ENCODE results near the gene BDKRB2.

Gene BDKRB2

DNA sequence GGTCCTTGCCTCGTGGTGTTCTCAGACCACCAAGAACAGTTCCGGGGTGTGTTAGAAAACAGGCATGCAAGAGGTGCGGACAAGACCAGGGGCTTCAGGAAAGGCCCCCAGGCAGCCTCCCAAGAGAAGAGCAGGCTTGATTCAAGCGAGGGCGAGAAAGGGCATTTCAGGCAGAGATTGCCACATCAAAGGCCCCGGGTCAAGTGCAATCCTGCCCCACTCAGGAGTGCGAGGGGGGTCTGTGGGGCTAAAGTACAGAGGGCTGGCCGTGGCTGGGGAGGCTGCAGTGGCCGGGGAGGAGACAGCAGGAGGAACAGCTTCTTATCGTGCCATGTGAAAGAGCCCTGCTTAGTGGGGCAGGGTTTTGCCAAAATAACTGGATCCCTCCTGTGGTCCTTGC is 2.7 kb upstream of the BDKRB2 start:
- Histone ChIP-seq H3K9me3 (ENCODE audit: insufficient read depth, low read depth, low read length) (no peaks in the 10 kb centered on the region; the same call in 1 of the 2 replicates), H3F3A (ENCODE audit: low read depth) (no peaks in the 10 kb centered on the region), H3K4me3 (ENCODE audit: low read length, poor library complexity, severe bottlenecking) (no peak overlapping the region), H3K4me2 (ENCODE audit: low read depth, low read length, poor library complexity, severe bottlenecking) (no peak overlapping the region), H2AFZ (ENCODE audit: low read length) (no peak overlapping the region), H4K20me1 (ENCODE audit: insufficient read depth, low read length, poor library complexity, severe bottlenecking) (no peaks in the 10 kb centered on the region), H3K4me1 (ENCODE audit: insufficient read depth, low read length, poor library complexity, severe bottlenecking) (no peaks in the 10 kb centered on the region), H3K36me3 (ENCODE audit: insufficient read depth, low read length) (no peaks in the 10 kb centered on the region), H3K27me3 (ENCODE audit: insufficient read depth, low read length, poor library complexity, severe bottlenecking) (no peaks in the 10 kb centered on the region), H3K9me2 (replicated peaks; ENCODE audit: low read depth, low read length) (no peaks in the 10 kb centered on the region), H3K9ac (ENCODE audit: low read depth, low read length, poor library complexity, severe bottlenecking) (no peak overlapping the region), H3K79me2 (ENCODE audit: insufficient read depth, low read length) (no peaks in the 10 kb centered on the region)
- TF ChIP-seq, protein P1, sequence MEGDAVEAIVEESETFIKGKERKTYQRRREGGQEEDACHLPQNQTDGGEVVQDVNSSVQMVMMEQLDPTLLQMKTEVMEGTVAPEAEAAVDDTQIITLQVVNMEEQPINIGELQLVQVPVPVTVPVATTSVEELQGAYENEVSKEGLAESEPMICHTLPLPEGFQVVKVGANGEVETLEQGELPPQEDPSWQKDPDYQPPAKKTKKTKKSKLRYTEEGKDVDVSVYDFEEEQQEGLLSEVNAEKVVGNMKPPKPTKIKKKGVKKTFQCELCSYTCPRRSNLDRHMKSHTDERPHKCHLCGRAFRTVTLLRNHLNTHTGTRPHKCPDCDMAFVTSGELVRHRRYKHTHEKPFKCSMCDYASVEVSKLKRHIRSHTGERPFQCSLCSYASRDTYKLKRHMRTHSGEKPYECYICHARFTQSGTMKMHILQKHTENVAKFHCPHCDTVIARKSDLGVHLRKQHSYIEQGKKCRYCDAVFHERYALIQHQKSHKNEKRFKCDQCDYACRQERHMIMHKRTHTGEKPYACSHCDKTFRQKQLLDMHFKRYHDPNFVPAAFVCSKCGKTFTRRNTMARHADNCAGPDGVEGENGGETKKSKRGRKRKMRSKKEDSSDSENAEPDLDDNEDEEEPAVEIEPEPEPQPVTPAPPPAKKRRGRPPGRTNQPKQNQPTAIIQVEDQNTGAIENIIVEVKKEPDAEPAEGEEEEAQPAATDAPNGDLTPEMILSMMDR (conservative IDR thresholded peaks at IDR 0.05; ENCODE audit: low read length), result no peak
- no peak for TF ChIP-seq EZH2phosphoT487 (IDR thresholded peaks at IDR 0.05; ENCODE audit: borderline replicate concordance)

DNA sequence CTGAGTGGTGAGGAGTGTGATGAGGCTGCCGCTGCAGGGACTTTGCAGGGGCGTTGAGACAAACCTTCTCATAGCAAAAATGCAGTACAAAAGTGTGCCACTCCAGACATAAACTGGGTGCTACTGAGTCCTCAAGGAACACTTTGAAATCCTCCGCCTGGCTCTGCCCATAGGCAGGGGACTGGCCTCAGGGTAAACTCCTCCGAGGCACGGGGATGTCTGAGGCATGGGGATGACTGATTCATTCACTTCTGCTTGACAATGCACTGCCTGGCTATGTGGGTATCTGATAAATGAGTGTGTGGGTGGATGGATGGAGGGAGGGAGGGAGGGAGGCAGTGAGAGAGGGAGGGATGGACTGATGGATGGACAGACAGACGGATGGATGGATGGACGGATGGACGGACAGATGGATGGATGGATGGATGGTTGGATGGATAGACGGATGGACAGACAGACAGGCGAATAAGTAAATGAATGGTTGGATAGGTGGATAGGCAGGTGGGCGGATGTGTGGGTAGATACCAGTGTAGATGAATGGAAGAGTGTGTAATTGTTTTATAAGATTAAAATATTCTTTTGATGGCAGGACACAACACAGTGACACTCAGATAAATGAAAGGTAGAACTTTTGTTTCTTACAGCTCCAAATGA is 2.1 kb upstream of the BDKRB2 start:
- H2AFZ ChIP-seq (ENCODE audit: low read length), result no peak overlapping the region
- no peaks in the 10 kb centered on the region for H3K9me2 ChIP-seq (replicated peaks; ENCODE audit: low read depth, low read length)
- H3K9ac ChIP-seq (ENCODE audit: low read depth, low read length, poor library complexity, severe bottlenecking), result no peak overlapping the region
- no peak for TF ChIP-seq EZH2phosphoT487 (IDR thresholded peaks at IDR 0.05; ENCODE audit: borderline replicate concordance)
- TF ChIP-seq, protein P1 (conservative IDR thresholded peaks at IDR 0.05; ENCODE audit: low read length), result no peak
- no peaks in the 10 kb centered on the region for H3F3A ChIP-seq (ENCODE audit: low read depth)
- H3K4me2 ChIP-seq (ENCODE audit: low read depth, low read length, poor library complexity, severe bottlenecking), result no peak overlapping the region
- H3K9me3 ChIP-seq (ENCODE audit: insufficient read depth, low read depth, low read length), result no peaks in the 10 kb centered on the region; the same call in 1 of the 2 replicates
- no peaks in the 10 kb centered on the region for H4K20me1 ChIP-seq (ENCODE audit: insufficient read depth, low read length, poor library complexity, severe bottlenecking)
- H3K79me2 ChIP-seq (ENCODE audit: insufficient read depth, low read length), result no peaks in the 10 kb centered on the region
- H3K4me1 ChIP-seq (ENCODE audit: insufficient read depth, low read length, poor library complexity, severe bottlenecking), result no peaks in the 10 kb centered on the region
- no peak overlapping the region for H3K4me3 ChIP-seq (ENCODE audit: low read length, poor library complexity, severe bottlenecking)
- no peaks in the 10 kb centered on the region for H3K36me3 ChIP-seq (ENCODE audit: insufficient read depth, low read length)
- H3K27me3 ChIP-seq (ENCODE audit: insufficient read depth, low read length, poor library complexity, severe bottlenecking), result no peaks in the 10 kb centered on the region

DNA sequence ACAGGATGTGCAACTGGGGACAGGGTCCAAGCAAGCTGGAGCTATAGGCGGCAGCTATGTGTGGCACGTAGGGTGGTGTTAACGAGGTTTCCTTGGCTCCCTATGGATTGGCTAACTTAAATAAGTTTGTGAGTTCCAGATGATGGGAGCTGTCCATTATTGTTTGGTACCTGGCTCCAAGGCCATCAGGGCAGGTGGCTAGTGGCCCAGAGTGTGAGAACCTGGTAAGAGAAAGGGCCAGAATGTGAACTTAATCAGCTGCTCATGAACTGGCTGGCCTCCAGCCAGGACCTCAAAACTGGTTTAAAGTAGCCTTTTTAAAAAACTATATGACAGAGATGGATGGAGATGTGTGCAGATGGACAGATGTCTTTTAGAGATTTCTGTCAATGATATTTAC is 1.5 kb upstream of the BDKRB2 start:
- H3K79me2 ChIP-seq (ENCODE audit: insufficient read depth, low read length), result no peaks in the 10 kb centered on the region
- H3K9me2 ChIP-seq (replicated peaks; ENCODE audit: low read depth, low read length), result no peaks in the 10 kb centered on the region
- H3K36me3 ChIP-seq (ENCODE audit: insufficient read depth, low read length), result no peaks in the 10 kb centered on the region
- H2AFZ ChIP-seq (ENCODE audit: low read length), result no peak overlapping the region
- H3K4me2 ChIP-seq (ENCODE audit: low read depth, low read length, poor library complexity, severe bottlenecking), result no peak overlapping the region
- H3K4me1 ChIP-seq (ENCODE audit: insufficient read depth, low read length, poor library complexity, severe bottlenecking), result no peaks in the 10 kb centered on the region
- H3K27me3 ChIP-seq (ENCODE audit: insufficient read depth, low read length, poor library complexity, severe bottlenecking), result no peaks in the 10 kb centered on the region
- no peaks in the 10 kb centered on the region; the same call in 1 of the 2 replicates for H3K9me3 ChIP-seq (ENCODE audit: insufficient read depth, low read depth, low read length)
- H3K9ac ChIP-seq (ENCODE audit: low read depth, low read length, poor library complexity, severe bottlenecking), result no peak overlapping the region
- TF ChIP-seq EZH2phosphoT487 (IDR thresholded peaks at IDR 0.05; ENCODE audit: borderline replicate concordance), result no peak
- TF ChIP-seq, protein P1 (conservative IDR thresholded peaks at IDR 0.05; ENCODE audit: low read length), result no peak
- no peak overlapping the region for H3K4me3 ChIP-seq (ENCODE audit: low read length, poor library complexity, severe bottlenecking)
- H3F3A ChIP-seq (ENCODE audit: low read depth), result no peaks in the 10 kb centered on the region
- H4K20me1 ChIP-seq (ENCODE audit: insufficient read depth, low read length, poor library complexity, severe bottlenecking), result no peaks in the 10 kb centered on the region

Measured in Loucy (cell line).